Endodermal cell (in vitro differentiated cells): ENCODE data around the gene DLG2. TPM values are rescaled to one million over a fixed set of nuclear protein-coding genes. Genes with fewer than 3 reads are reported as not detected.

Experiments
- DNase-seq: peaks from one replicate; pipeline ENCODE4 v3.0.0-alpha.2; 2017
- H3K27ac ChIP-seq: 2 replicates; pipeline ENCODE4 v1.5.1; 2013; ENCODE audit warnings: mild to moderate bottlenecking, low read depth, low read length, moderate library complexity
- H3K27me3 ChIP-seq: 2 replicates; pipeline ENCODE4 v1.6.1; 2013; ENCODE audit warnings: mild to moderate bottlenecking, low read length, moderate library complexity; ENCODE audit not compliant: insufficient read depth, control insufficient read depth, poor library complexity, severe bottlenecking
- H3K36me3 ChIP-seq: 2 replicates; pipeline ENCODE4 v1.7.0; 2013; ENCODE audit warnings: mild to moderate bottlenecking, low read length, moderate library complexity; ENCODE audit not compliant: control insufficient read depth, insufficient read depth
- H3K4me1 ChIP-seq: one replicate; pipeline ENCODE4 v1.7.0; 2013; ENCODE audit warnings: low read length; ENCODE audit not compliant: control insufficient read depth, insufficient read depth
- H3K4me3 ChIP-seq: 2 replicates; pipeline ENCODE4 v1.5.1; 2013; ENCODE audit warnings: mild to moderate bottlenecking, low read length, moderate library complexity
- H3K9ac ChIP-seq: 2 replicates; pipeline ENCODE4 v1.6.1; 2013; ENCODE audit warnings: mild to moderate bottlenecking, low read length, moderate library complexity; ENCODE audit not compliant: poor library complexity, severe bottlenecking; ENCODE audit errors: extremely low read depth
- H3K9me3 ChIP-seq: 2 replicates; pipeline ENCODE4 v1.6.1; 2013; ENCODE audit warnings: mild to moderate bottlenecking, low read length, moderate library complexity; ENCODE audit not compliant: control insufficient read depth
- H3K27ac Mint-ChIP-seq: 2 replicates; pipeline ENCODE4 v1.8.0; 2020; ENCODE audit warnings: mixed read lengths
- H3K27me3 Mint-ChIP-seq: 2 replicates; pipeline ENCODE4 v1.8.0; 2021; ENCODE audit warnings: mild to moderate bottlenecking, mixed read lengths; ENCODE audit not compliant: insufficient read depth
- H3K36me3 Mint-ChIP-seq: 2 replicates; pipeline ENCODE4 v1.8.0; 2020; ENCODE audit warnings: low read depth, mixed read lengths
- H3K4me1 Mint-ChIP-seq: 2 replicates; pipeline ENCODE4 v1.8.0; 2020; ENCODE audit warnings: mixed read lengths
- H3K4me3 Mint-ChIP-seq: 2 replicates; pipeline ENCODE4 v1.8.0; 2020; ENCODE audit warnings: mild to moderate bottlenecking, moderate library complexity, mixed read lengths
- H3K9me3 Mint-ChIP-seq: 2 replicates; pipeline ENCODE4 v1.8.0; 2020; ENCODE audit warnings: mild to moderate bottlenecking, mixed read lengths
- CTCF ChIP-seq: fragments of 200-600 bp; sonication (generic); conservative IDR thresholded peaks from 2 replicates; pipeline ENCODE4 v1.5.0; 2021; ENCODE audit warnings: antibody characterized with exemption, mild to moderate bottlenecking
- WGBS, 2 experiments: methylation state at CpG; one replicate each; pipeline versions ENCODE4 v1.1.5 to v1.1.7; 2013; ENCODE audit warnings: missing lambda C conversion rate in 2 of 2, mixed read lengths in 1 of 2; ENCODE audit not compliant: insufficient coverage in 1 of 2, insufficient read length in 1 of 2; 5-methylcytosine and 5-hydroxymethylcytosine counted together
- total RNA-seq, 2 donors: library from RNA; stranded (reverse); fragmentation: NEBNext Ultra II Directional in 1 of 2; extraction: Animal tissue kit (Norgen Biotek cat#: 25700) in 1 of 2; gene quantifications; 2 replicates in 1 of 2; 3 replicates in 1 of 2; pipeline ENCODE4 v1.2.1, GENCODE V29; 2021

Gene DLG2
- total RNA-seq, 2 donors from 2014 or later = 9.6 to 10.6 TPM

DNA sequence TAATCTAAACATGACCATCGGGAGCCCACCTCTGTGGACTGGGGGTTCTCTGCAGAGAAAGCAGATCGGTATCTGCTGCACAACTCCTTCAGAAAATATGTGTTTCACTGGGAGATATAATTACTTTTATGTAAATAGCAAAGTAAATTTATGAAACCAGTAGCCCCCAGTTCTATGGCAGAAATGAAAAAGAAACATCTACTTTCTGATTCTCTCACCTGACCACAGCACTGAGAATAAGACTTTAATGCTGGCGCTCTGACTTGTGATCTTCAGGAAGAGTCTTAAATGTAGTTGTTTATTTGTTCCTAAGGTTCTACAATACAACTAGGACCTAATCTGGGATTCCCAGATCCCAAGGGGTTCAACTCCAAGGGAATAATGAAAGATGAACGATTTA is 518.0 kb downstream of the DLG2 start:
- peaks cover 12% of the 10 kb centered on the region for H3K27me3 ChIP-seq
- H3K36me3 ChIP-seq = no peaks in the 10 kb centered on the region
- Mint-ChIP-seq H3K4me1 (peaks cover 3% of the 10 kb centered on the region), H3K27me3 (peaks cover 23% of the 10 kb centered on the region), H3K9me3 (no peaks in the 10 kb centered on the region), H3K27ac (no peak overlapping the region), H3K4me3 (no peak overlapping the region), H3K36me3 (no peaks in the 10 kb centered on the region)
- no peak overlapping the region for H3K27ac ChIP-seq
- no peak for DNase-seq
- H3K4me3 ChIP-seq = no peak overlapping the region
- H3K9me3 ChIP-seq = no peaks in the 10 kb centered on the region
- 97% methylated on average over 3 of the region's 4 CpGs; no CpG with 5 or more reads in 1 of the 2 experiments for WGBS, 2 experiments
- no peak for TF ChIP-seq CTCF
- no peaks in the 10 kb centered on the region for H3K4me1 ChIP-seq
- no peak overlapping the region for H3K9ac ChIP-seq

DNA sequence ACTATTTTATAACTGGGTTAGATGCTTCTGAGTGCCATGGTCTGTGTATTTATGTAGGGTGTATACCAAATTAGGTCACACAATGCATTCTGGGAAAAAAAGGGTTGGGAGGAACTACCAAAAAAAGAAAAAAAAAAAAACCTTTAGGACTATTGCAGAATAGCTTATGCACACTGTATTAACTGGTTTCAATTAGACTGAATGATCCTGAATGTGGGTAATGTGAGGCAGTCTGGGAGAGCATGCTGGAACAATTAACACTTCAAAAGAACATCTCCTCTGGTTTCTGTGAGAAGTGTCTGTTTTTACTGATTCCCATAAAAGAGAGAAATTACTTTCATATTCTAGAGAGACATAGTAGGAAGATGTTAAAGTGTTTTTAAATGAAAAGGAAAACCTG is 521.3 kb downstream of the DLG2 start:
- Mint-ChIP-seq H3K9me3 (peaks cover 2% of the 10 kb centered on the region), H3K4me1 (peaks cover 3% of the 10 kb centered on the region), H3K27me3 (peaks cover 5% of the 10 kb centered on the region), H3K27ac (no peak overlapping the region), H3K4me3 (no peak overlapping the region), H3K36me3 (no peaks in the 10 kb centered on the region)
- Histone ChIP-seq H3K4me3 (no peak overlapping the region), H3K9me3 (no peaks in the 10 kb centered on the region), H3K27ac (no peak overlapping the region), H3K36me3 (no peaks in the 10 kb centered on the region), H3K27me3 (no peaks in the 10 kb centered on the region), H3K4me1 (no peaks in the 10 kb centered on the region), H3K9ac (no peak overlapping the region)
- TF ChIP-seq CTCF = no peak
- no peak for DNase-seq

- Mint-ChIP-seq H3K36me3 (no peaks in the 10 kb centered on the region), H3K27ac (no peak overlapping the region), H3K4me1 (no peaks in the 10 kb centered on the region), H3K27me3 (no peaks in the 10 kb centered on the region), H3K9me3 (peaks cover 15% of the 10 kb centered on the region), H3K4me3 (no peak overlapping the region)
- H3K27me3 ChIP-seq = no peaks in the 10 kb centered on the region
- no peaks in the 10 kb centered on the region for H3K36me3 ChIP-seq
- no peaks in the 10 kb centered on the region for H3K9me3 ChIP-seq
- no peaks in the 10 kb centered on the region for H3K4me1 ChIP-seq
- no peak overlapping the region for H3K27ac ChIP-seq
- WGBS, 2 experiments = 88 to 92% methylated on average over 1 to 3 of the region's 3 CpGs
- H3K4me3 ChIP-seq = no peak overlapping the region
- no peak for TF ChIP-seq CTCF
- no peak for DNase-seq
- H3K9ac ChIP-seq = no peak overlapping the region
These were observed 527.6 kb downstream of the DLG2 start for GRCh38 chr11:85099522-85099921.
